H1 (cell line): Measurements from ENCODE around the gene ECT2L. TPM values are rescaled to one million over a fixed set of nuclear protein-coding genes. Genes with fewer than 3 reads are reported as not detected.

ENCODE experiments used
- CTCF ChIA-PET: fragments of 300-600 bp; sonication (Branson Sonifier 250); formaldehyde crosslinking; loops from one replicate; lab custom pipeline; 2021; ENCODE audit not compliant: partially characterized antibody; lab: Charles Lee
- POLR2A ChIA-PET: fragments of 300-600 bp; sonication (Branson Sonifier 250); formaldehyde crosslinking; loops from one replicate; lab custom pipeline; 2021; ENCODE audit warnings: inconsistent platforms; ENCODE audit not compliant: partially characterized antibody; lab: Charles Lee
- DNase-seq, 2 experiments: peaks; one replicate each; pipeline versions ENCODE4 v3.0.0 to v3.0.0-alpha.2; 2010 to 2022; ENCODE audit warnings: low spot score in 2 of 2, low read depth in 1 of 2, mixed read lengths in 1 of 2
- FAIRE-seq: peaks from 2 replicates; lab custom pipeline; 2011; peaks lifted over from hg19 to GRCh38; lab: Jason Lieb, UNC
- H2AFZ ChIP-seq: 2 replicates; pipeline ENCODE4 v1.8.1; 2012; ENCODE audit warnings: low read length, inconsistent platforms
- H2AK5ac ChIP-seq: 2 replicates; pipeline ENCODE4 v1.6.1; 2013; ENCODE audit warnings: low read depth, low read length
- H2BK120ac ChIP-seq: replicated peaks from 2 replicates; pipeline ENCODE3; 2013; ENCODE audit warnings: low read depth, low read length, inconsistent platforms
- H2BK12ac ChIP-seq: 2 replicates; pipeline ENCODE4 v1.6.1; 2013; ENCODE audit warnings: low read depth, low read length
- H2BK15ac ChIP-seq: 2 replicates; pipeline ENCODE4 v1.6.1; 2013; ENCODE audit warnings: low read length
- H2BK20ac ChIP-seq: 2 replicates; pipeline ENCODE4 v1.6.1; 2013; ENCODE audit warnings: low read length
- H2BK5ac ChIP-seq: 2 replicates; pipeline ENCODE4 v1.6.1; 2013; ENCODE audit warnings: low read depth, low read length
- H3K14ac ChIP-seq: 2 replicates; pipeline ENCODE4 v1.6.1; 2013; ENCODE audit warnings: inconsistent platforms; ENCODE audit not compliant: insufficient read length
- H3K18ac ChIP-seq: 2 replicates; pipeline ENCODE4 v1.6.1; 2013; ENCODE audit warnings: low read length; ENCODE audit errors: extremely low read depth
- H3K23ac ChIP-seq: 2 replicates; pipeline ENCODE4 v1.6.1; 2013; ENCODE audit warnings: inconsistent platforms; ENCODE audit not compliant: insufficient read length
- H3K23me2 ChIP-seq: 2 replicates; pipeline ENCODE4 v1.6.1; 2013; ENCODE audit warnings: low read depth, low read length
- H3K27ac ChIP-seq: 2 replicates; pipeline ENCODE4 v1.6.1; 2011; ENCODE audit warnings: low read depth, low read length, inconsistent platforms
- H3K27me3 ChIP-seq, 4 experiments: replicated peaks in 1 of 4; 1 replicate in 1 of 4; 2 replicates in 3 of 4; pipeline versions ENCODE4 v1.6.1 to v1.8.1; 2011 to 2013; ENCODE audit warnings: low read length in 3 of 4, mild to moderate bottlenecking in 3 of 4, inconsistent platforms in 2 of 4, mixed read lengths in 2 of 4, moderate library complexity in 1 of 4; ENCODE audit not compliant: control insufficient read depth in 3 of 4, insufficient read depth in 3 of 4; ENCODE audit errors: extremely low read depth in 1 of 4
- H3K36me3 ChIP-seq, 4 experiments: 2 replicates each; pipeline versions ENCODE4 v1.6.1 to v1.8.1; 2011 to 2013; ENCODE audit warnings: mild to moderate bottlenecking in 4 of 4, low read length in 3 of 4, moderate library complexity in 2 of 4, control low read depth in 1 of 4, inconsistent platforms in 1 of 4; ENCODE audit not compliant: insufficient read depth in 4 of 4, control insufficient read depth in 2 of 4
- H3K4ac ChIP-seq: replicated peaks from 2 replicates; pipeline ENCODE3; 2013; ENCODE audit warnings: low read length, low read depth, mixed read lengths, inconsistent platforms; ENCODE audit not compliant: insufficient read length
- H3K4me1 ChIP-seq, 4 experiments: replicated peaks in 1 of 4; 1 replicate in 1 of 4; 2 replicates in 3 of 4; pipeline versions ENCODE4 v1.6.1 to v1.8.1; 2011 to 2013; ENCODE audit warnings: low read length in 3 of 4, inconsistent platforms in 2 of 4, mixed read lengths in 1 of 4; ENCODE audit not compliant: insufficient read depth in 4 of 4, control insufficient read depth in 3 of 4
- H3K4me2 ChIP-seq, 2 experiments: 2 replicates each; pipeline versions ENCODE4 v1.6.1 to v1.8.1; 2011 to 2013; ENCODE audit warnings: low read depth in 2 of 2, low read length in 2 of 2, control low read depth in 1 of 2, inconsistent platforms in 1 of 2, mild to moderate bottlenecking in 1 of 2; ENCODE audit not compliant: insufficient read depth in 1 of 2
- H3K4me3 ChIP-seq, 4 experiments: fragments of 200-600, 300-600 bp in 1 of 4; sonication (generic), shearing (Covaris generic), sonication (Bioruptor Twin) in 1 of 4; 2 replicates each; pipeline versions ENCODE4 v1.5.1 to v1.8.1; 2011 to 2016; ENCODE audit warnings: low read length in 4 of 4, low read depth in 3 of 4, control low read depth in 2 of 4, inconsistent platforms in 2 of 4, mild to moderate bottlenecking in 2 of 4, mixed read lengths in 1 of 4, moderate library complexity in 1 of 4; ENCODE audit not compliant: insufficient read depth in 2 of 4; ENCODE audit errors: extremely low read depth in 1 of 4
- H3K56ac ChIP-seq: replicated peaks from 2 replicates; pipeline ENCODE3; 2013; ENCODE audit warnings: low read depth, mild to moderate bottlenecking, mixed read lengths, low read length, inconsistent platforms; ENCODE audit not compliant: insufficient read length
- H3K79me1 ChIP-seq: 2 replicates; pipeline ENCODE4 v1.6.1; 2013; ENCODE audit warnings: low read depth, low read length, control low read depth
- H3K79me2 ChIP-seq, 2 experiments: 2 replicates each; pipeline versions ENCODE4 v1.6.1 to v1.8.1; 2012 to 2013; ENCODE audit warnings: low read length in 2 of 2, mild to moderate bottlenecking in 2 of 2, inconsistent platforms in 1 of 2; ENCODE audit not compliant: insufficient read depth in 2 of 2, control insufficient read depth in 1 of 2
- H3K9ac ChIP-seq, 4 experiments: replicated peaks in 1 of 4; 1 replicate in 1 of 4; 2 replicates in 3 of 4; pipeline versions ENCODE4 v1.6.1 to v1.8.1; 2011 to 2013; ENCODE audit warnings: low read depth in 3 of 4, low read length in 3 of 4, control low read depth in 2 of 4, mild to moderate bottlenecking in 2 of 4, moderate library complexity in 2 of 4, inconsistent platforms in 1 of 4; ENCODE audit errors: extremely low read depth in 1 of 4
- H3K9me3 ChIP-seq, 2 experiments: 2 replicates each; pipeline versions ENCODE4 v1.6.1 to v1.8.1; 2012 to 2013; ENCODE audit warnings: mild to moderate bottlenecking in 2 of 2, moderate library complexity in 2 of 2, control low read depth in 1 of 2, inconsistent platforms in 1 of 2, low read depth in 1 of 2, low read length in 1 of 2, mixed read lengths in 1 of 2; ENCODE audit not compliant: insufficient read depth in 2 of 2
- H4K20me1 ChIP-seq, 2 experiments: replicated peaks in 1 of 2; 2 replicates each; pipeline versions ENCODE3 to v1.8.1; 2011 to 2013; ENCODE audit warnings: inconsistent platforms in 2 of 2, low read length in 2 of 2, mild to moderate bottlenecking in 1 of 2; ENCODE audit not compliant: insufficient read depth in 2 of 2, control insufficient read depth in 1 of 2
- H4K5ac ChIP-seq: 2 replicates; pipeline ENCODE4 v1.6.1; 2013; ENCODE audit warnings: low read length, low read depth, mixed read lengths, inconsistent platforms; ENCODE audit not compliant: insufficient read length
- H4K8ac ChIP-seq: 2 replicates; pipeline ENCODE4 v1.8.0; 2013; ENCODE audit warnings: mild to moderate bottlenecking, moderate library complexity, low read length, inconsistent platforms; ENCODE audit not compliant: insufficient read depth; ENCODE audit errors: extremely low read depth
- H4K91ac ChIP-seq: replicated peaks from 2 replicates; pipeline ENCODE3; 2013; ENCODE audit warnings: low read length, mixed read lengths, inconsistent platforms; ENCODE audit not compliant: insufficient read length
- BRCA1 ChIP-seq: IDR thresholded peaks from 2 replicates; pipeline ENCODE4 v1.6.1; 2012; ENCODE audit warnings: low read depth, low read length, improper control_type of control experiment
- CHD1 ChIP-seq: IDR thresholded peaks from 2 replicates; pipeline ENCODE4 v1.6.1; 2012; ENCODE audit warnings: low read depth, low read length, improper control_type of control experiment
- CHD2 ChIP-seq: IDR thresholded peaks from 2 replicates; pipeline ENCODE4 v1.6.1; 2012; ENCODE audit warnings: low read length, improper control_type of control experiment
- EZH2 ChIP-seq: fragments of 200-600 bp; sonication (generic); IDR thresholded peaks from 2 replicates; pipeline ENCODE4 v1.7.1; 2012; ENCODE audit warnings: low read depth, mild to moderate bottlenecking, moderate library complexity, low read length, inconsistent platforms; ENCODE audit not compliant: severe bottlenecking
- JUND ChIP-seq: IDR thresholded peaks from 2 replicates; pipeline ENCODE4 v1.6.1; 2011; ENCODE audit warnings: mild to moderate bottlenecking, improper control_type of control experiment, low read length
- MAX ChIP-seq: IDR thresholded peaks from 2 replicates; pipeline ENCODE4 v1.6.1; 2012; ENCODE audit warnings: inconsistent platforms
- NANOG ChIP-seq: IDR thresholded peaks from 2 replicates; pipeline ENCODE4 v1.6.1; 2011; ENCODE audit warnings: low read length, low read depth, mild to moderate bottlenecking, inconsistent platforms; ENCODE audit not compliant: insufficient read depth, poor library complexity, severe bottlenecking
- NRF1 ChIP-seq: IDR thresholded peaks from 2 replicates; pipeline ENCODE4 v1.6.1; 2011; ENCODE audit warnings: mild to moderate bottlenecking, low read depth, low read length, improper control_type of control experiment
- POU5F1 ChIP-seq: IDR thresholded peaks from 2 replicates; pipeline ENCODE4 v1.6.1; 2011; ENCODE audit warnings: low read depth, mild to moderate bottlenecking, low read length, moderate library complexity
- RXRA ChIP-seq: IDR thresholded peaks from 2 replicates; pipeline ENCODE4 v1.6.1; 2011; ENCODE audit warnings: low read depth, mild to moderate bottlenecking, low read length, moderate library complexity; ENCODE audit not compliant: insufficient read depth
- SP1 ChIP-seq: IDR thresholded peaks from 2 replicates; pipeline ENCODE4 v1.6.1; 2011; ENCODE audit warnings: low read depth, low read length
- SUZ12 ChIP-seq: fragments of 200-600 bp; sonication (generic); IDR thresholded peaks from 2 replicates; pipeline ENCODE4 v1.6.1; 2012; ENCODE audit warnings: mild to moderate bottlenecking, inconsistent platforms, low read length, moderate library complexity, mixed read lengths
- TAF1 ChIP-seq: IDR thresholded peaks from 2 replicates; pipeline ENCODE4 v1.6.1; 2011; ENCODE audit warnings: mild to moderate bottlenecking, low read depth, low read length
- TCF12 ChIP-seq: IDR thresholded peaks from 2 replicates; pipeline ENCODE4 v1.6.1; 2011; ENCODE audit warnings: low read depth, mild to moderate bottlenecking, low read length
- YY1 ChIP-seq: IDR thresholded peaks from 2 replicates; pipeline ENCODE4 v1.6.1; 2011; ENCODE audit warnings: low read depth, mild to moderate bottlenecking, low read length
- ZNF274 ChIP-seq: IDR thresholded peaks from 2 replicates; pipeline ENCODE4 v1.7.0; 2012; ENCODE audit warnings: low read length, borderline replicate concordance; ENCODE audit errors: extremely low read depth
- WGBS, 2 experiments: shearing (Covaris generic) in 1 of 2; methylation state at CpG; one replicate each; pipeline versions ENCODE4 v1.1.6 to v1.1.7; 2013 to 2015; ENCODE audit warnings: low lambda C conversion rate in 2 of 2, mixed read lengths in 2 of 2, inconsistent platforms in 1 of 2, low coverage in 1 of 2, missing lambda C conversion rate in 1 of 2; ENCODE audit not compliant: insufficient replicate concordance in 2 of 2, insufficient coverage in 1 of 2, insufficient read length in 1 of 2; ENCODE audit errors: extremely low coverage in 1 of 2, missing lambda C conversion rate in 1 of 2; 5-methylcytosine and 5-hydroxymethylcytosine counted together
- polyA plus RNA-seq, 7 experiments: library from polyadenylated mRNA; depleted of rRNA in 3 of 7; stranded (reverse) in 5 of 7; unstranded in 2 of 7; fragments of >200 nt in 5 of 7; fragments of 200-250 nt in 2 of 7; gene quantifications; 1 replicate in 5 of 7; 2 replicates in 1 of 7; 4 replicates in 1 of 7; pipeline versions ENCODE4 v1.2.1 to v1.2.3, GENCODE V29; 2011 to 2013; ENCODE audit warnings: missing spikeins in 2 of 7, mixed read lengths in 2 of 7
- total RNA-seq: library from RNA; stranded (reverse); fragmentation: NEBNext Ultra II Directional; extraction: Animal tissue kit (Norgen Biotek cat#: 25700); gene quantifications from 2 replicates; pipeline ENCODE4 v1.2.1, GENCODE V29; 2021

Gene ECT2L
- total and polyA plus RNA-seq, 2 of the 8 experiments (the other 6 are each of a cell fraction or from before 2014, with no cell fraction given) = not detected

- Histone ChIP-seq H4K8ac (no peak overlapping the region), H2AK5ac (no peak overlapping the region), H2BK20ac (no peak overlapping the region), H3K79me1 (no peaks in the 10 kb centered on the region), H4K20me1 (peaks cover 0 to 6% of the 10 kb centered on the region in 2 experiments), H3K18ac (no peak overlapping the region), H2BK120ac (no peak overlapping the region), H3K56ac (no peak overlapping the region), H3K79me2 (no peaks in the 10 kb centered on the region), H3K4me3 (no peak overlapping the region), H4K5ac (no peak overlapping the region), H3K9ac (no peak overlapping the region), H3K23ac (no peak overlapping the region), H3K9me3 (no peaks in the 10 kb centered on the region), H3K36me3 (peaks cover 5 to 81% (median 39%) of the 10 kb centered on the region in 4 experiments)
- POLR2A ChIA-PET = no interaction called here
- WGBS, 2 experiments = 89% methylated on average over 3 of the region's 3 CpGs; no CpG with 5 or more reads in 1 of the 2 experiments
- CTCF ChIA-PET = no interaction called here
- TF ChIP-seq NRF1 = no peak
- TF ChIP-seq MAX = no peak
- TF ChIP-seq BRCA1 = no peak
- TF ChIP-seq CHD1 = no peak
- no peak for TF ChIP-seq POU5F1
- TF ChIP-seq TCF12 = no peak
- no peak for TF ChIP-seq EZH2
- no peak for TF ChIP-seq NANOG
- TF ChIP-seq TAF1 = no peak
- TF ChIP-seq ZNF274 = no peak
- TF ChIP-seq SP1 = no peak
- TF ChIP-seq YY1 = no peak
- no peak for TF ChIP-seq RXRA
- TF ChIP-seq CHD2 = no peak
- TF ChIP-seq JUND = no peak
- no peak for TF ChIP-seq SUZ12
- TF ChIP-seq, all 59 proteins: peak for 0
- FAIRE-seq (no peak), DNase-seq (no peak)
- no peak overlapping the region for H4K91ac ChIP-seq
- no peak overlapping the region for H3K27ac ChIP-seq
- H3K4me2 ChIP-seq = no peak overlapping the region
- H2BK5ac ChIP-seq = no peak overlapping the region
- no peaks in the 10 kb centered on the region for H3K27me3 ChIP-seq
- H3K23me2 ChIP-seq = no peaks in the 10 kb centered on the region
- H3K4ac ChIP-seq = no peak overlapping the region
- no peaks in the 10 kb centered on the region for H3K4me1 ChIP-seq
- H2BK12ac ChIP-seq = no peak overlapping the region
- H2BK15ac ChIP-seq = no peak overlapping the region
- H2AFZ ChIP-seq = no peak overlapping the region
- H3K14ac ChIP-seq = no peak overlapping the region
These were observed 116.4 kb downstream of the ECT2L start for GRCh38 chr6:138912308-138912707.
